Smooth muscle cell (in vitro differentiated cells): ENCODE data around the gene NECAB3. TPM values are rescaled to one million over a fixed set of nuclear protein-coding genes. Genes with fewer than 3 reads are reported as not detected.

Source experiments
- DNase-seq: peaks from one replicate; lab custom pipeline; 2025; ENCODE audit not compliant: unreplicated experiment; lab: John Stamatoyannopoulos, UW
- H2AFZ ChIP-seq: fragments of 200-600 bp; sonication (generic); 2 replicates; pipeline ENCODE4 v1.6.0; 2016; ENCODE audit warnings: antibody characterized with exemption, low read depth, mild to moderate bottlenecking
- H3F3A ChIP-seq: fragments of 200-600 bp; sonication (generic); 2 replicates; pipeline ENCODE4 v1.6.0; 2017; ENCODE audit warnings: antibody characterized with exemption, low read depth
- H3K27ac ChIP-seq: fragments of 200-600 bp; sonication (generic); 2 replicates; pipeline ENCODE4 v1.5.1; 2016; ENCODE audit warnings: low read depth, mild to moderate bottlenecking
- H3K27me3 ChIP-seq: fragments of 200-600 bp; sonication (generic); 2 replicates; pipeline ENCODE4 v1.6.1; 2016; ENCODE audit warnings: low read depth, mild to moderate bottlenecking
- H3K36me3 ChIP-seq: fragments of 200-600 bp; sonication (generic); 2 replicates; pipeline ENCODE4 v1.5.1; 2016; ENCODE audit warnings: low read depth
- H3K4me1 ChIP-seq: fragments of 200-600 bp; sonication (generic); 2 replicates; pipeline ENCODE4 v1.5.1; 2016; ENCODE audit warnings: low read depth
- H3K4me2 ChIP-seq: fragments of 200-600 bp; sonication (generic); 2 replicates; pipeline ENCODE4 v1.6.0; 2016; ENCODE audit warnings: mild to moderate bottlenecking
- H3K4me3 ChIP-seq: fragments of 200-600 bp; sonication (generic); 2 replicates; pipeline ENCODE4 v1.5.1; 2016; ENCODE audit warnings: mild to moderate bottlenecking
- H3K79me2 ChIP-seq: fragments of 200-600 bp; sonication (generic); 2 replicates; pipeline ENCODE4 v1.6.0; 2016; ENCODE audit warnings: low read depth, mild to moderate bottlenecking
- H3K9ac ChIP-seq: fragments of 200-600 bp; sonication (generic); 2 replicates; pipeline ENCODE4 v1.6.0; 2016; ENCODE audit warnings: low read depth
- H3K9me3 ChIP-seq: fragments of 200-600 bp; sonication (generic); replicated peaks from 2 replicates; pipeline ENCODE4 v1.5.1; 2016; ENCODE audit warnings: low read depth
- H4K20me1 ChIP-seq: fragments of 200-600 bp; sonication (generic); 2 replicates; pipeline ENCODE4 v1.6.0; 2016; ENCODE audit warnings: low read depth
- CTCF ChIP-seq: fragments of 200-600 bp; sonication (generic); IDR thresholded peaks from 2 replicates; pipeline ENCODE4 v1.5.1; 2017; ENCODE audit warnings: borderline replicate concordance, mild to moderate bottlenecking, antibody characterized with exemption; ENCODE audit not compliant: insufficient read depth, poor library complexity, severe bottlenecking
- WGBS: methylation state at CpG from one replicate; pipeline ENCODE4 v1.1.7; 2016; ENCODE audit warnings: low lambda C conversion rate; 5-methylcytosine and 5-hydroxymethylcytosine counted together
- polyA plus RNA-seq: library from polyadenylated mRNA; unstranded; fragments of >200 nt; fragmentation: Nextera tagmentation; extraction: Ambion mirVana; gene quantifications from 2 replicates; pipeline ENCODE4 v1.2.1, GENCODE V29; 2016
- total RNA-seq: library from RNA; depleted of rRNA; stranded (reverse); fragments of >200 nt; gene quantifications from 2 replicates; pipeline ENCODE4 v1.2.3, GENCODE V29; 2014

NECAB3 gene
- total and polyA plus RNA-seq, 2 experiments from 2014 or later, result 20.3 to 25.8 TPM

DNA sequence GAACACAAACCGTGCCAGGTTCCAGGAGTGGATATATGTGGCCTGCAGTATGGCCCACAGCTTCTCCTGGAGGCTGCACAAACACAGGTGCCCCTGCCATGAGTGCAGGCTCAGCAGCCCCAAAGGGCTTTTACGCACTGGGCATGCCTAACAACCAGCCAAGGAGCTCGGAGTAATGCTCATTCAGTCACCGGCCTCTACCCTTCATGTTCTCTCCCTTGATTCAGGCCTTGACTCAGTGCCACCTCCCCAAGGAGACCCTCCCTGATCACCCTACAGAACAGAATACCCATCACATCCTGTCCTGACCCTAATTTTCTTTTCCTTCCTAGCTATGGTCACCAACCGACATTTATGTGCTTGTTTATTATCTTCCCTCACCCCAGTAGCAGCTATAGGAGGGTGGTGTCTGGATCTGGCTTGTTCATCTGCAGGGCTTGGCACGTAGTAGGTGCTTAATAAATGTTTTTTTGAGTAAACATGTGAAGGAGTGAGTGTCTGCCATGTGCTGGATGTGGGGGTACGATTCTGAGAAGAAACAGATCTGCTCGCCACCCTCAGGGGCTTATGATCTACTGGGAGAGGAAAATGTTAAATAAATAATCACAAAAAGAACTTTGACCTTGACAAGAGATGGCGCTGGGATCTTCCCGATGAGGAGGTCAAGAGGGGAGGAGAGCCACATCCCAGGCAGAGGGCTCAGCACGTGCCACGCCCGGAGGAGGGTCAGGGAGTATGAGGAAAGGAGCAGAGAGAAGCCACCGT lies 36.6 kb upstream of the NECAB3 start:
- 89% methylated on average over 14 of the region's 14 CpGs for WGBS
- no peak overlapping the region for H3K9ac ChIP-seq
- H3K4me1 ChIP-seq, result no peaks in the 10 kb centered on the region

GRCh38 chr20:33709905-33710541 lies 35.8 kb upstream of the NECAB3 start:
- no peaks in the 10 kb centered on the region for H3K79me2 ChIP-seq
- no peaks in the 10 kb centered on the region for H3K4me1 ChIP-seq
- H3K9ac ChIP-seq, result no peak overlapping the region
- H3K4me2 ChIP-seq, result no peak overlapping the region
- no peaks in the 10 kb centered on the region for H3F3A ChIP-seq
- DNase-seq, result no peak
- no peaks in the 10 kb centered on the region for H4K20me1 ChIP-seq
- no peak overlapping the region for H2AFZ ChIP-seq
- H3K27ac ChIP-seq, result no peak overlapping the region
- 83% methylated on average over 14 of the region's 16 CpGs for WGBS
- H3K4me3 ChIP-seq, result no peak overlapping the region
- no peaks in the 10 kb centered on the region for H3K36me3 ChIP-seq
- no peaks in the 10 kb centered on the region for H3K27me3 ChIP-seq
- no peaks in the 10 kb centered on the region for H3K9me3 ChIP-seq
- no peak for TF ChIP-seq CTCF

More for the DNA sequence above, 36.6 kb upstream of the NECAB3 start:
- Histone ChIP-seq H3K9me3 (no peaks in the 10 kb centered on the region), H2AFZ (no peak overlapping the region), H4K20me1 (no peaks in the 10 kb centered on the region), H3K27me3 (no peaks in the 10 kb centered on the region), H3F3A (no peaks in the 10 kb centered on the region), H3K27ac (no peak overlapping the region), H3K4me3 (no peak overlapping the region), H3K79me2 (no peaks in the 10 kb centered on the region), H3K4me2 (no peak overlapping the region), H3K36me3 (no peaks in the 10 kb centered on the region)
- no peak for TF ChIP-seq CTCF
- no peak for DNase-seq

DNA sequence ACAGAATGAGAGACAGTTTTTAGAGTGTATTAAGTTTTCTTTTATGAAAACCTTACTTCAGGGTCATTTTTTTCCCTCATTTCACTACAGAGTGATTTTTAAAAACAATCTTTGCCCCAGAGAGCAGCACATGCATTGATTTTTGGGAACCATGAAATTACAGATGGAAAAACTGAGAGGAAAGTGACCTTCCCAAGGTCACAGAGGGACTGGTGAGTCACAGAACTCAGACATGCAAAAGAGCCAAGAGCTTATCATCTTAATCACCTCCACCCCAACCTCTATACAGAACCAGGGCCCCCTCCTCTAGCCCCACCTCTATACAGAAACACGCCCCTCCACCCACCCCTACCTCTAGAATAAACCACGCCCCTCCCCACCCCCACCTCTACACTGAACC lies 35.2 kb upstream of the NECAB3 start:
- TF ChIP-seq CTCF, result no peak
- no peak overlapping the region for H2AFZ ChIP-seq
- WGBS, result no CpG with 5 or more reads among the region's 2 CpGs

More for the DNA sequence above, 35.2 kb upstream of the NECAB3 start:
- Histone ChIP-seq H3K4me3 (no peak overlapping the region), H3F3A (no peaks in the 10 kb centered on the region), H3K79me2 (no peaks in the 10 kb centered on the region), H3K4me1 (no peaks in the 10 kb centered on the region), H4K20me1 (no peaks in the 10 kb centered on the region), H3K27ac (no peak overlapping the region), H3K9me3 (no peaks in the 10 kb centered on the region), H3K36me3 (no peaks in the 10 kb centered on the region), H3K9ac (no peak overlapping the region), H3K4me2 (no peak overlapping the region), H3K27me3 (no peaks in the 10 kb centered on the region)
- no peak for DNase-seq
